Esophagus squamous epithelium (tissue), 4 donors: ENCODE data around the gene TLK1.

Source experiments
- POLR2A ChIP-seq, 4 donors: fragments of 450-650 bp; IDR thresholded peaks; one replicate each; pipeline ENCODE4 v1.6.1; 2017; ENCODE audit warnings: antibody characterized with exemption in 4 of 4, mild to moderate bottlenecking in 4 of 4, moderate library complexity in 3 of 4
- TF ChIP-seq, protein P1 (sequence below), 6 experiments: fragments of 450-650 bp in 4 of 6; fragments of 200-600 bp in 2 of 6; sonication (generic) in 2 of 6; IDR thresholded peaks; one replicate each; pipeline ENCODE4 v1.5.1; 2016 to 2019; ENCODE audit warnings: antibody characterized with exemption in 6 of 6, mild to moderate bottlenecking in 4 of 6, moderate library complexity in 4 of 6

DNA sequence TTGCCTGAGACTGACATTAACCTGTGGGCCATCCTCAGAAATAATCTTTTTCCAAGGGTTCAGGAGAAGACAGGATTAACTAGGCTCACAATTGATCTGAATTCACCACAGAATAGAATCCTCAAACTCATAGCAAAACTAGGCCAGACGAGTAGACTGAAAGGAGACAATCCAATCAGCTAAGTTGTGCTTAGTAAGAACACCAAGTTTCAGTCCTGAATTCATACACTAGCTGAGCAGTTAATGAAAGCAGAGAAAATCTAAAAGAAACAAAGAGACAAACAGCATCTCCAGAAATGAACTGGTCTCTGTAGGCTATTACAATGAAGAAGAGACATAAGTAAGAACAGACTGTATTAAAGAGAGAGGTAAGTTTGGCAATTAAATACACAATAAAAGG lies 142.2 kb downstream of the TLK1 start:
- TF ChIP-seq, protein P1, sequence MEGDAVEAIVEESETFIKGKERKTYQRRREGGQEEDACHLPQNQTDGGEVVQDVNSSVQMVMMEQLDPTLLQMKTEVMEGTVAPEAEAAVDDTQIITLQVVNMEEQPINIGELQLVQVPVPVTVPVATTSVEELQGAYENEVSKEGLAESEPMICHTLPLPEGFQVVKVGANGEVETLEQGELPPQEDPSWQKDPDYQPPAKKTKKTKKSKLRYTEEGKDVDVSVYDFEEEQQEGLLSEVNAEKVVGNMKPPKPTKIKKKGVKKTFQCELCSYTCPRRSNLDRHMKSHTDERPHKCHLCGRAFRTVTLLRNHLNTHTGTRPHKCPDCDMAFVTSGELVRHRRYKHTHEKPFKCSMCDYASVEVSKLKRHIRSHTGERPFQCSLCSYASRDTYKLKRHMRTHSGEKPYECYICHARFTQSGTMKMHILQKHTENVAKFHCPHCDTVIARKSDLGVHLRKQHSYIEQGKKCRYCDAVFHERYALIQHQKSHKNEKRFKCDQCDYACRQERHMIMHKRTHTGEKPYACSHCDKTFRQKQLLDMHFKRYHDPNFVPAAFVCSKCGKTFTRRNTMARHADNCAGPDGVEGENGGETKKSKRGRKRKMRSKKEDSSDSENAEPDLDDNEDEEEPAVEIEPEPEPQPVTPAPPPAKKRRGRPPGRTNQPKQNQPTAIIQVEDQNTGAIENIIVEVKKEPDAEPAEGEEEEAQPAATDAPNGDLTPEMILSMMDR (IDR thresholded peaks at IDR 0.05) = no peak
- no peak for TF ChIP-seq POLR2A (IDR thresholded peaks at IDR 0.05)
